RWPE2 (cell line): ENCODE data around the gene ATP13A3.
"Not testable (repeated sequence)": the region's sequence is repeated elsewhere in the genome, so short reads cannot be mapped to it uniquely, and the experiment has no call there.

ENCODE experiments used
- ATAC-seq: fragments of 200-7000 bp; cut with Tn5 transposase; 3 replicates; pipeline ENCODE4 v1.9.1; 2021; ENCODE audit warnings: low read depth
- DNase-seq: peaks from one replicate; pipeline ENCODE4 v3.0.0-alpha.2; 2020; ENCODE audit warnings: low spot score
- H3K27ac ChIP-seq: fragments of 450-650 bp; 2 replicates; pipeline ENCODE4 v1.5.1; 2017; ENCODE audit warnings: mild to moderate bottlenecking; ENCODE audit not compliant: poor library complexity, severe bottlenecking
- H3K27me3 ChIP-seq: fragments of 250-450 bp; sonication (Bioruptor Pico); 2 replicates; pipeline ENCODE4 v1.5.1; 2021; ENCODE audit warnings: mild to moderate bottlenecking, moderate library complexity; ENCODE audit not compliant: insufficient read depth, poor library complexity, severe bottlenecking
- H3K36me3 ChIP-seq: fragments of 250-450 bp; sonication (Bioruptor Pico); 2 replicates; pipeline ENCODE4 v1.5.1; 2020; ENCODE audit warnings: low read depth, mild to moderate bottlenecking, moderate library complexity
- H3K4me1 ChIP-seq: fragments of 250-450 bp; sonication (Bioruptor Pico); 2 replicates; pipeline ENCODE4 v1.5.1; 2021; ENCODE audit warnings: mild to moderate bottlenecking, moderate library complexity; ENCODE audit not compliant: insufficient read depth, poor library complexity, severe bottlenecking
- H3K4me3 ChIP-seq: fragments of 250-450 bp; sonication (Bioruptor Pico); 2 replicates; pipeline ENCODE4 v1.5.1; 2021; ENCODE audit warnings: mild to moderate bottlenecking, moderate library complexity; ENCODE audit not compliant: severe bottlenecking
- H3K9me3 ChIP-seq: fragments of 250-450 bp; sonication (Bioruptor Pico); 2 replicates; pipeline ENCODE4 v1.5.1; 2021; ENCODE audit warnings: mild to moderate bottlenecking, moderate library complexity; ENCODE audit not compliant: severe bottlenecking
- TF ChIP-seq, protein P1 (sequence below): fragments of 450-650 bp; IDR thresholded peaks from one replicate; pipeline ENCODE4 v1.5.1; 2017; ENCODE audit warnings: mild to moderate bottlenecking, moderate library complexity; ENCODE audit not compliant: poor library complexity, severe bottlenecking

The ATP13A3 gene

GRCh38 chr3:194486540-194487288, at the start of gene ATP13A3:
TSS of gene ATP13A3 (minus strand) at chr3:194487002. CDS start at chr3:194462190, 24,812 bp downstream.
- Histone ChIP-seq H3K4me1 (peaks cover 41% of the 10 kb centered on the region), H3K4me3 (peak within 1 kb of the TSS; percentile 82), H3K9me3 (no peaks in the 10 kb centered on the region), H3K27ac (peak within 1 kb of the TSS; percentile 94), H3K36me3 (peaks cover 36% of the 10 kb centered on the region), H3K27me3 (no peaks in the 10 kb centered on the region)
- TF ChIP-seq, protein P1, sequence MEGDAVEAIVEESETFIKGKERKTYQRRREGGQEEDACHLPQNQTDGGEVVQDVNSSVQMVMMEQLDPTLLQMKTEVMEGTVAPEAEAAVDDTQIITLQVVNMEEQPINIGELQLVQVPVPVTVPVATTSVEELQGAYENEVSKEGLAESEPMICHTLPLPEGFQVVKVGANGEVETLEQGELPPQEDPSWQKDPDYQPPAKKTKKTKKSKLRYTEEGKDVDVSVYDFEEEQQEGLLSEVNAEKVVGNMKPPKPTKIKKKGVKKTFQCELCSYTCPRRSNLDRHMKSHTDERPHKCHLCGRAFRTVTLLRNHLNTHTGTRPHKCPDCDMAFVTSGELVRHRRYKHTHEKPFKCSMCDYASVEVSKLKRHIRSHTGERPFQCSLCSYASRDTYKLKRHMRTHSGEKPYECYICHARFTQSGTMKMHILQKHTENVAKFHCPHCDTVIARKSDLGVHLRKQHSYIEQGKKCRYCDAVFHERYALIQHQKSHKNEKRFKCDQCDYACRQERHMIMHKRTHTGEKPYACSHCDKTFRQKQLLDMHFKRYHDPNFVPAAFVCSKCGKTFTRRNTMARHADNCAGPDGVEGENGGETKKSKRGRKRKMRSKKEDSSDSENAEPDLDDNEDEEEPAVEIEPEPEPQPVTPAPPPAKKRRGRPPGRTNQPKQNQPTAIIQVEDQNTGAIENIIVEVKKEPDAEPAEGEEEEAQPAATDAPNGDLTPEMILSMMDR, result no peak
- peak; percentile 86 for DNase-seq
- peak; percentile 51 for ATAC-seq

DNA sequence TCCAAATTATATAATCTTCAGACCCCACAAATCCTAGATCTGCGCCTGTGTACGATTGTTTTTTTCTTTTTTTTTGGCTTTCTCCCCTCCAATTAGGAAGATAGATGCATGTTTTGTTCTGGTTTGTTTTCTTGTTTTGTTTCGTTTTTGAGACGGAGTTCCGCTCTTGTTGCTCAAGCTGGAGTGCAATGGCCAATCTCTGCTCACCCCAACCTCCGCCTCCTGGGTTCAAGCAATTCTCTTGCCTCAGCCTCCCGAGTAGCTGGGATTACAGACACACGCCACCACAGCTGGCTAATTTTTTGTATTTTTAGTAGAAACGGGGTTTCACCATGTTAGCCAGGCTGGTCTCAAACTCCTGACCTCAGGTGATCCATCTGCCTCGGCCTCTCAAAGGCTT, 48.4 kb upstream of the ATP13A3 start:
- peaks cover 14% of the 10 kb centered on the region for H3K4me1 ChIP-seq
- not testable (repeated sequence) for H3K9me3 ChIP-seq, H3K27ac ChIP-seq, H3K36me3 ChIP-seq, DNase-seq, ATAC-seq, H3K27me3 ChIP-seq, H3K4me3 ChIP-seq

DNA sequence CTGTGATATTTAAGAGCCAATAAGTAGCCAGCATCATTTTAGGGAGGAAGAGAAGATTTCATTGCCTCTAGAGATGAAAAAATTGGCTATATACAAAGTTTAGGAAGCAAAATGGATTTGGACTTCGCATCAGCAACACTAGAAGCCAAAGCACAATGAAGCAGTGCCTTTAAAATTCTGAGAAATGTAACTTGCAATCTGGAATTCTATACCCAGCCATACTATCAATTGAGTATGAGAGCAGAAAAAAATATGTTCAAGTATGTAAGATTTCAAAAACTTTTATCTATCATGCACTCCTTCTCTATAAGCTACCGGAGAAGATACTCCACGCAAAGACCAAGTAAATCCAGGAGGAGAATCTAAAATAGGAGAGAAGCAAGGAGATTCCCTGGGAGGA, 47.4 kb upstream of the ATP13A3 start:
- peaks cover 8% of the 10 kb centered on the region for H3K9me3 ChIP-seq
- DNase-seq (no peak), ATAC-seq (no peak)
- no peaks in the 10 kb centered on the region for H3K36me3 ChIP-seq
- H3K27me3 ChIP-seq, result no peaks in the 10 kb centered on the region
- TF ChIP-seq, protein P1, result no peak
- H3K27ac ChIP-seq, result no peak overlapping the region
- H3K4me1 ChIP-seq, result peaks cover 14% of the 10 kb centered on the region
- H3K4me3 ChIP-seq, result no peak overlapping the region

DNA sequence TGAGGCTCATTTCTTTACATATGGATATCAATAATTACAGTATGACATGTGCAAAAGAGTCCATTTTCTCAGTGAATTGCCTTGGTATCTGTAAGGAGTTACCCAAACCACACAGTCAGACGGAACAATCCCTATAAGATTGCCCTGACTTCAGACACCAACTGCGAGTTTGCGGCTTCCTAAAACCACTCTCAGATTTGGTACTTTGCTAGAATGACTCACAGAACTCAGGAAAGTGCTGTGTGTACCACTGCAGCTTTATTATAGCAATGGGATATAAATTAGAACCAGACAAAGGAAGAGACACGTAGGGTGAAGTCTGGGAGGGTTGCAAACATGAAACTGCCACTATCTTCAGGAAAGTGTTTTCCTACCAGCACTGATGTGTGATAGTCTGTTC, 45.8 kb upstream of the ATP13A3 start:
- H3K27me3 ChIP-seq, result no peaks in the 10 kb centered on the region
- H3K27ac ChIP-seq, result no peak overlapping the region
- DNase-seq, result no peak
- H3K36me3 ChIP-seq, result no peaks in the 10 kb centered on the region
- no peak overlapping the region for H3K4me3 ChIP-seq
- ATAC-seq, result no peak
- H3K4me1 ChIP-seq, result peaks cover 10% of the 10 kb centered on the region
- TF ChIP-seq, protein P1, result no peak
- H3K9me3 ChIP-seq, result peaks cover 8% of the 10 kb centered on the region

DNA sequence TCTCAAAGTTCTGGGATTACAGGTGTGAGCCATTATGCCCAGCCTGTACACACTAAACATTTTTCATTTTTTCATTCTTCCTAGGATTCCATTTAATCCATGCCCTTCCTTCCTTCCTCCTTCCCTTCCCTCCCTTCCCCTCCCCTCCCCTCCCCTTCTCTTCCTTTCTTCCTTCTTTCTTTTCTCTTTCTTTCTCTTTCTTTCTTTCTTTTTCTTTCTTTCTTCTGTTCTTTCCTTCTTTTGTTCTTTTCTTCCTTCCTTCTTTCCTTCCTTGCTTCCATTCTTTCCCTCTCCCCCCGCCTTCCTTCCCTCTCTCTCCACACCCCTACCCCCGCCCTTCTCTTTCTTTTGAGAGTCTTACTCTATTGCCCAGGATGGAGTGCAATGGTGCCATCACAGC, 40.9 kb upstream of the ATP13A3 start:
- Histone ChIP-seq H3K36me3 (no peaks in the 10 kb centered on the region), H3K9me3 (no peaks in the 10 kb centered on the region), H3K27ac (peak overlapping the region; percentile 96), H3K4me1 (peaks cover 4% of the 10 kb centered on the region), H3K27me3 (no peaks in the 10 kb centered on the region), H3K4me3 (no peak overlapping the region)
- TF ChIP-seq, protein P1, result no peak
- ATAC-seq (no peak), DNase-seq (no peak)
